HuH-7 (cell line): ENCODE results near the gene NHSL2.

Experiments
- DNase-seq: peaks from one replicate; pipeline ENCODE4 v3.0.0; 2011; ENCODE audit warnings: low spot score

Gene NHSL2

GRCh38 chrX:71990518-71990917 is 79.9 kb downstream of the NHSL2 start:
- no peak for DNase-seq

- DNase-seq = no peak
Observed at GRCh38 chrX:71991164-71991563, 80.5 kb downstream of the NHSL2 start.

- no peak for DNase-seq
Observed at GRCh38 chrX:71992711-71993110, 82.1 kb downstream of the NHSL2 start.

- no peak for DNase-seq
Observed at GRCh38 chrX:71993371-71993770, 82.7 kb downstream of the NHSL2 start.

- no peak for DNase-seq
Observed at GRCh38 chrX:71994601-71995000, 84.0 kb downstream of the NHSL2 start.

GRCh38 chrX:71995122-71995521 is 84.5 kb downstream of the NHSL2 start:
- DNase-seq = no peak

GRCh38 chrX:71996136-71996535 is 85.5 kb downstream of the NHSL2 start:
- no peak for DNase-seq

GRCh38 chrX:71996826-71997225 is 86.2 kb downstream of the NHSL2 start:
- DNase-seq = no peak

GRCh38 chrX:71997320-71997719 is 86.7 kb downstream of the NHSL2 start:
- DNase-seq = no peak

GRCh38 chrX:71998836-71999509 is 88.3 kb downstream of the NHSL2 start:
- peak; percentile 51 for DNase-seq

GRCh38 chrX:71999535-71999934 is 88.9 kb downstream of the NHSL2 start:
- DNase-seq = no peak

- no peak for DNase-seq
Observed at GRCh38 chrX:72001471-72001870, 90.8 kb downstream of the NHSL2 start.

GRCh38 chrX:72001906-72002305 is 91.3 kb downstream of the NHSL2 start:
- DNase-seq = no peak

GRCh38 chrX:72002875-72003274 is 92.2 kb downstream of the NHSL2 start:
- DNase-seq = no peak

- DNase-seq = no peak
Observed at GRCh38 chrX:72003811-72004750, 93.4 kb downstream of the NHSL2 start.

- DNase-seq = no peak
Observed at GRCh38 chrX:72005046-72005445, 94.4 kb downstream of the NHSL2 start.

- no peak for DNase-seq
Observed at GRCh38 chrX:72006461-72006860, 95.8 kb downstream of the NHSL2 start.

- DNase-seq = no peak
Observed at GRCh38 chrX:72009731-72010130, 99.1 kb downstream of the NHSL2 start.

GRCh38 chrX:72011734-72012133 is 101.1 kb downstream of the NHSL2 start:
- DNase-seq = no peak

GRCh38 chrX:72015383-72015782 is 104.7 kb downstream of the NHSL2 start:
- DNase-seq = no peak

- DNase-seq = no peak
Observed at GRCh38 chrX:72016881-72017783, 106.5 kb downstream of the NHSL2 start.
